HFFc6 (cell line): ENCODE results near the gene OLIG1. TPM values are rescaled to one million over a fixed set of nuclear protein-coding genes. Genes with fewer than 3 reads are reported as not detected.

Experiments
- DNase-seq: peaks from one replicate; pipeline ENCODE4 v3.0.0-alpha.2; 2018
- H3K27ac Mint-ChIP-seq: 2 replicates; pipeline ENCODE4 v1.8.0; 2020; ENCODE audit warnings: mild to moderate bottlenecking, mixed read lengths
- H3K27me3 Mint-ChIP-seq: 2 replicates; pipeline ENCODE4 v1.8.0; 2021; ENCODE audit warnings: mild to moderate bottlenecking, moderate library complexity, mixed read lengths; ENCODE audit not compliant: insufficient read depth
- H3K36me3 Mint-ChIP-seq: 2 replicates; pipeline ENCODE4 v1.8.0; 2021; ENCODE audit warnings: low read depth, mixed read lengths
- H3K4me1 Mint-ChIP-seq: 2 replicates; pipeline ENCODE4 v1.8.0; 2020; ENCODE audit warnings: low read depth, mixed read lengths
- H3K4me3 Mint-ChIP-seq: 2 replicates; pipeline ENCODE4 v1.8.0; 2020; ENCODE audit warnings: mild to moderate bottlenecking, moderate library complexity, mixed read lengths
- H3K9me3 Mint-ChIP-seq: 2 replicates; pipeline ENCODE4 v1.8.0; 2020; ENCODE audit warnings: mild to moderate bottlenecking, mixed read lengths
- total RNA-seq, 6 experiments: library from RNA; stranded (reverse); fragmentation: NEBNext Ultra II Directional; extraction: Animal tissue kit (Norgen Biotek cat#: 25700); gene quantifications; 2 replicates in 1 of 6; 3 replicates in 5 of 6; pipeline ENCODE4 v1.2.3, GENCODE V29; 2021
- TF ChIP-seq, protein P1 (sequence below): fragments of 200-600 bp; sonication (generic); IDR thresholded peaks from 2 replicates; pipeline ENCODE4 v1.5.0; 2021; ENCODE audit warnings: antibody characterized with exemption, mild to moderate bottlenecking

OLIG1 gene
- total RNA-seq, 6 experiments from 2014 or later, result not detected

DNA sequence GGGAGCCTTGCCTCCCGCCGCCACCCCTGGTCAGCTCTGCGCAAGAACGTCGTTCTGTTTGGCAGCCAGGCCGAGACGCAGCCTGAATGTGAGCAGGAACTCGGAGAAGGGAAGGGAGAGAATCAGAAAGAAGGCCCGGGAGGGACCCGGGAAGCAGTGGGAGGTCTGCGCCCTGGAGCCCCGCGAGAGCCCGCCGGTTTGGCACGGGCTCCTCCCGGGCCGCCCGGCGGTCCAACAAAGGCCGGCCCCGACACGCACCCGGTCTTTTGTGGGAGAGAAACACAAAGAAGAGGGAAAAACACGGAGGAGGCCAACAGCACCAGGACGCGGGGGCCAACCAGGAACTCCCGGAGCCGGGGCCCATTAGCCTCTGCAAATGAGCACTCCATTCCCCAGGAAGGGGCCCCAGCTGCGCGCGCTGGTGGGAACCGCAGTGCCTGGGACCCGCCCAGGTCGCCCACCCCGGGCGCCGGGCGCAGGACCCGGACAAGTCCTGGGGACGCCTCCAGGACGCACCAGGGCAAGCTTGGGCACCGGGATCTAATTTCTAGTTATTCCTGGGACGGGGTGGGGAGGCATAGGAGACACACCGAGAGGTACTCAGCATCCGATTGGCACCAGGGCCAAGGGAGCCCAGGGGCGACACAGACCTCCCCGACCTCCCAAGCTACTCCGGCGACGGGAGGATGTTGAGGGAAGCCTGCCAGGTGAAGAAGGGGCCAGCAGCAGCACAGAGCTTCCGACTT is 46.9 kb upstream of the OLIG1 start:
- H3K9me3 Mint-ChIP-seq, result no peaks in the 10 kb centered on the region
- H3K4me1 Mint-ChIP-seq, result no peaks in the 10 kb centered on the region
- TF ChIP-seq, protein P1, sequence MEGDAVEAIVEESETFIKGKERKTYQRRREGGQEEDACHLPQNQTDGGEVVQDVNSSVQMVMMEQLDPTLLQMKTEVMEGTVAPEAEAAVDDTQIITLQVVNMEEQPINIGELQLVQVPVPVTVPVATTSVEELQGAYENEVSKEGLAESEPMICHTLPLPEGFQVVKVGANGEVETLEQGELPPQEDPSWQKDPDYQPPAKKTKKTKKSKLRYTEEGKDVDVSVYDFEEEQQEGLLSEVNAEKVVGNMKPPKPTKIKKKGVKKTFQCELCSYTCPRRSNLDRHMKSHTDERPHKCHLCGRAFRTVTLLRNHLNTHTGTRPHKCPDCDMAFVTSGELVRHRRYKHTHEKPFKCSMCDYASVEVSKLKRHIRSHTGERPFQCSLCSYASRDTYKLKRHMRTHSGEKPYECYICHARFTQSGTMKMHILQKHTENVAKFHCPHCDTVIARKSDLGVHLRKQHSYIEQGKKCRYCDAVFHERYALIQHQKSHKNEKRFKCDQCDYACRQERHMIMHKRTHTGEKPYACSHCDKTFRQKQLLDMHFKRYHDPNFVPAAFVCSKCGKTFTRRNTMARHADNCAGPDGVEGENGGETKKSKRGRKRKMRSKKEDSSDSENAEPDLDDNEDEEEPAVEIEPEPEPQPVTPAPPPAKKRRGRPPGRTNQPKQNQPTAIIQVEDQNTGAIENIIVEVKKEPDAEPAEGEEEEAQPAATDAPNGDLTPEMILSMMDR, result no peak
- H3K36me3 Mint-ChIP-seq, result no peaks in the 10 kb centered on the region
- no peak for DNase-seq
- peaks cover 80% of the 10 kb centered on the region for H3K27me3 Mint-ChIP-seq
- 0 out of 2 replicates have a peak overlapping the region, but pooled peaks have one; percentile 34 for H3K4me3 Mint-ChIP-seq
- no peak overlapping the region for H3K27ac Mint-ChIP-seq

DNA sequence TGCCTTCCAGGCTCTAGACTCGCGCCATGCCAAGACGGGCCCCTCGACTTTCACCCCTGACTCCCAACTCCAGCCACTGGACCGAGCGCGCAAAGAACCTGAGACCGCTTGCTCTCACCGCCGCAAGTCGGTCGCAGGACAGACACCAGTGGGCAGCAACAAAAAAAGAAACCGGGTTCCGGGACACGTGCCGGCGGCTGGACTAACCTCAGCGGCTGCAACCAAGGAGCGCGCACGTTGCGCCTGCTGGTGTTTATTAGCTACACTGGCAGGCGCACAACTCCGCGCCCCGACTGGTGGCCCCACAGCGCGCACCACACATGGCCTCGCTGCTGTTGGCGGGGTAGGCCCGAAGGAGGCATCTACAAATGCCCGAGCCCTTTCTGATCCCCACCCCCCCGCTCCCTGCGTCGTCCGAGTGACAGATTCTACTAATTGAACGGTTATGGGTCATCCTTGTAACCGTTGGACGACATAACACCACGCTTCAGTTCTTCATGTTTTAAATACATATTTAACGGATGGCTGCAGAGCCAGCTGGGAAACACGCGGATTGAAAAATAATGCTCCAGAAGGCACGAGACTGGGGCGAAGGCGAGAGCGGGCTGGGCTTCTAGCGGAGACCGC is 46.3 kb upstream of the OLIG1 start:
- Mint-ChIP-seq H3K27ac (no peak overlapping the region), H3K36me3 (no peaks in the 10 kb centered on the region), H3K27me3 (peaks cover 80% of the 10 kb centered on the region), H3K4me3 (no peak overlapping the region), H3K4me1 (no peaks in the 10 kb centered on the region), H3K9me3 (no peaks in the 10 kb centered on the region)
- TF ChIP-seq, protein P1, result no peak
- no peak for DNase-seq

DNA sequence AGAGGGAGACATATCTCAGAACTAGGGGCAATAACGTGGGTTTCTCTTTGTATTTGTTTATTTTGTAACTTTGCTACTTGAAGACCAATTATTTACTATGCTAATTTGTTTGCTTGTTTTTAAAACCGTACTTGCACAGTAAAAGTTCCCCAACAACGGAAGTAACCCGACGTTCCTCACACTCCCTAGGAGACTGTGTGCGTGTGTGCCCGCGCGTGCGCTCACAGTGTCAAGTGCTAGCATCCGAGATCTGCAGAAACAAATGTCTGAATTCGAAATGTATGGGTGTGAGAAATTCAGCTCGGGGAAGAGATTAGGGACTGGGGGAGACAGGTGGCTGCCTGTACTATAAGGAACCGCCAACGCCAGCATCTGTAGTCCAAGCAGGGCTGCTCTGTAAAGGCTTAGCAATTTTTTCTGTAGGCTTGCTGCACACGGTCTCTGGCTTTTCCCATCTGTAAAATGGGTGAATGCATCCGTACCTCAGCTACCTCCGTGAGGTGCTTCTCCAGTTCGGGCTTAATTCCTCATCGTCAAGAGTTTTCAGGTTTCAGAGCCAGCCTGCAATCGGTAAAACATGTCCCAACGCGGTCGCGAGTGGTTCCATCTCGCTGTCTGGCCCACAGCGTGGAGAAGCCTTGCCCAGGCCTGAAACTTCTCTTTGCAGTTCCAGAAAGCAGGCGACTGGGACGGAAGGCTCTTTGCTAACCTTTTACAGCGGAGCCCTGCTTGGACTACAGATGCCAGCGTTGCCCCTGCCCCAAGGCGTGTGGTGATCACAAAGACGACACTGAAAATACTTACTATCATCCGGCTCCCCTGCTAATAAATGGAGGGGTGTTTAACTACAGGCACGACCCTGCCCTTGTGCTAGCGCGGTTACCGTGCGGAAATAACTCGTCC is 45.5 kb upstream of the OLIG1 start:
- Mint-ChIP-seq H3K27ac (no peak overlapping the region), H3K9me3 (no peaks in the 10 kb centered on the region), H3K4me3 (no peak overlapping the region), H3K4me1 (no peaks in the 10 kb centered on the region), H3K27me3 (peaks cover 80% of the 10 kb centered on the region), H3K36me3 (no peaks in the 10 kb centered on the region)
- DNase-seq, result no peak
- TF ChIP-seq, protein P1, result no peak

DNA sequence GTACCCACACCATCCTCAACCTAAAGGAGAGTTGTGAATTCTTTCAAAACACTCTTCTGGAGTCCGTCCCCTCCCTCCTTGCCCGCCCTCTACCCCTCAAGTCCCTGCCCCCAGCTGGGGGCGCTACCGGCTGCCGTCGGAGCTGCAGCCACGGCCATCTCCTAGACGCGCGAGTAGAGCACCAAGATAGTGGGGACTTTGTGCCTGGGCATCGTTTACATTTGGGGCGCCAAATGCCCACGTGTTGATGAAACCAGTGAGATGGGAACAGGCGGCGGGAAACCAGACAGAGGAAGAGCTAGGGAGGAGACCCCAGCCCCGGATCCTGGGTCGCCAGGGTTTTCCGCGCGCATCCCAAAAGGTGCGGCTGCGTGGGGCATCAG is 44.8 kb upstream of the OLIG1 start:
- H3K9me3 Mint-ChIP-seq, result no peaks in the 10 kb centered on the region
- H3K4me1 Mint-ChIP-seq, result no peaks in the 10 kb centered on the region
- H3K27ac Mint-ChIP-seq, result no peak overlapping the region
- H3K4me3 Mint-ChIP-seq, result no peak overlapping the region
- peaks cover 84% of the 10 kb centered on the region for H3K27me3 Mint-ChIP-seq
- TF ChIP-seq, protein P1, result peak; percentile 25; the same call in 1 of the 2 replicates
- no peak for DNase-seq
- no peaks in the 10 kb centered on the region for H3K36me3 Mint-ChIP-seq
